Cerebellar cortex (tissue), 1 donor: ENCODE measurements around the gene CFAP99.
"Not testable (repeated sequence)": the region's sequence is repeated elsewhere in the genome, so short reads cannot be mapped to it uniquely, and the experiment has no call there.

Experiments used
- DNase-seq: peaks from one replicate; pipeline ENCODE4 v3.0.0-alpha.2; 2015; ENCODE audit warnings: low spot score

The CFAP99 gene

DNA sequence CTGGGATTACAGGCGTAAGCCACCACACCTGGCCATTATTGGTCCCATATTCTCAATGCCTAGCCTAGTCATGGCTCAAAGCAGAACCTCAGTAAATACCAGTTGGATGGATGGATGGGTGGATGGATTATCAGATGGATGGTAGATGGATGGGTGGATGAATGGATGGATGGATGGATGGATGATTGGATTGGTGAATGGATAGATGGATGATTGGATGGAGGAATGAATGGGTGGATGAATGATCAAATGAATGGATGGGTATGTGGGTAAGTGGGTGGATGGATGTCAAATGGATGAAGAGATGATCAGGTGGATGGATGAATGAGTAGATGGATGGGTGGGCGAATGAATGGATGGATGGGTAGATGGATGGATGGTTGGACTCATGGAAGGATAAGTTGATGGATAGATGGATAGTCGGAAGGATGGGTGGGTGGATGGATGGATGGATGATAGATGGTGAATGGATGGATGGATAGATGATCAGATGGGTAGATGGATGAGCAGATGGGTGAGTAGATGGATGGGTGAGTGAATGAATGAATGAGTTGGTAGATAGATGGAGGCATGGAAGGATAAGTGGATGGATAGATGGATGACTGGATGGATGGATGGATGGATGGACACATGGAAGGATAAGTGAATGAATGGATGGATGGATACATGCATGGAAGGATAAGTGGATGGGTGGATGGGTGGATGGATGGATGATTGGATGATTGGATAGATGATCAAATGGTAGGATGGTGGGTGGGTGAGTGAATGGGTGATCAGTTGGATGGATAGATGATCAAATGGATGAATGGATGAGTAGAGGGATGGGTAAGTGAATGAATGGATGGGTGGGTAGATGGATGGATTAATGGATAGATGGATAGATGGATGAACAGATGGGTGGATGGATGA, 28.2 kb downstream of the CFAP99 start:
- no peak for DNase-seq

DNA sequence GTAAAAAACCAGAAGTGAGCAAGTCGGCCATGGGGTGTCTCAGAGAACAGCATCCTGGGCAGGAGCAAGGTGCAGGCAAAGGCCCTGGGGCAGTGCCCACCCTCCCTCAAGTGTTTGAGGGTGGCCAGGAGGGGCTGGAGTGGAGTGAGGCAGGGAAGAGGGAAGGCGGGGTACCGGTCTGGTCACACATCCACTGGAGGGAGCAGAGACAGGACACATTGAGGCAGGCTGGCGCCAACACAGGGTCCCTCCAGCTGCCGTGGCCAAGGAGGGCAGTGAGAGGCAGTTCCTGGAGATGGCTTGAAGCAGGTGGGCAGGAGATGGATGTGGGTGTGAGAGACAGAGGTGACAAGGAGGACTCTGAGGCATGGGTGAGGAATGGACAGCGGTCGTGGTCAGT, 29.8 kb downstream of the CFAP99 start:
- DNase-seq, result no peak

DNA sequence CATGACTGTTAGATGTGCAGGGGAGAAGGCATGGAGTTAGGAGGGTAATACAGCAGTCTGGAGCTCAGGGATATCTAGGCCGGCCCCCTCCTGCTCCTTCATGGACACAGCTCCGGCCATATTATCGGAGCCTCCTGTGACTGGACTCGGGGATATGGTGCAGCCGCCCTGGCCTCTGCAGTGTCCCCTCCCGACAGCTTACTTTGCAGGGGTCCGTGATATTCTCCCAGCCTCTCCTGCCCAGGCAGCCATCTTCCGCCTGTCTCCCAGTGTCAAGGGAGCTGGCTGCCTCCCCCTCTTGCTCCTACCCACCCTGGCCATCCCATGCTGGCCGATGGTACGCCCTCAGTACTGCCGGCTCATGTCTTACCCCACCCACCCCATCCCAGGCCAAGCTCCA, 30.3 kb downstream of the CFAP99 start:
- no peak for DNase-seq

DNA sequence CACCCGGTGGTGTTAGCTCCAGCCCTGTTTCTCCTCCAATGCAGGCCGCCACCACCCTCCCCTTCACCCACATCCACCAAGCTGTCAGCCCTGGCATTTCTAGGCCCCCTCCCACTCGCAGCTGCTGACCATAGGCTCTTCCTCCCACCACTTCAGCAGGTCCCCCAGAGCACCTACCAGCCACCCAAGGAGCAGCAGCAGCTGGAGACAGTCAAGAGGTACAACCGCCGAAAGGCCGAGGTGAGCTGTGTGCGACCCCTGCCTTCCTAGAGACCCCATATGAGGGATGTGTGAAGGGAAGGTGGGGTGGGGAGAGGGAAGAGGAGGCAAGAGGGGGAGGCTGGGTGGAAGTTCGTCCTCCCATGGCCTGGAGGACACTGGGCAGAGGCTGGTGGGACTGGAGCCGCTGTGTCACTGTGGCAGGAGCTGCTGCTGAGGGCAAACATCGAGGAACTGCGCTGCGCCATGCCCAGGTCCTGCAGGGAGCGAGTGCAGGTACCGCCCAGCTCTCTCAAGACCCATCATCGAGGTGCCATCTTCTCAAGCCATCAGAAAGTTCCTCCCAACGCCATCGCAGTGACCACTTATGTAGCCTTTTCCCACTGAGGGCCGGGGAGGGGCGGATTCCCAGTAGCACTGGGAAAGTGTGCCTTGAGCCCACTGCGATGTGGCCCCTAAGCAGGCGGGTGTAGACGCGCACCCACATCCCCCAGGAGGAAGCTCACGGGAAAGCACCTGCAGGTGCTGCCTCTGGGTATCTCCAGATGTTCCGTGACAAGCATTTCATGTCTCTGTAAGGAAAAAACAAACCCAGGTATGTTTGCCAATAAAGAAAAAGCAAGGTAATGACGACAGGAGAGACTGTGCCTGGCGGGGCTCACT, 31.0 kb downstream of the CFAP99 start:
- DNase-seq, result no peak

DNA sequence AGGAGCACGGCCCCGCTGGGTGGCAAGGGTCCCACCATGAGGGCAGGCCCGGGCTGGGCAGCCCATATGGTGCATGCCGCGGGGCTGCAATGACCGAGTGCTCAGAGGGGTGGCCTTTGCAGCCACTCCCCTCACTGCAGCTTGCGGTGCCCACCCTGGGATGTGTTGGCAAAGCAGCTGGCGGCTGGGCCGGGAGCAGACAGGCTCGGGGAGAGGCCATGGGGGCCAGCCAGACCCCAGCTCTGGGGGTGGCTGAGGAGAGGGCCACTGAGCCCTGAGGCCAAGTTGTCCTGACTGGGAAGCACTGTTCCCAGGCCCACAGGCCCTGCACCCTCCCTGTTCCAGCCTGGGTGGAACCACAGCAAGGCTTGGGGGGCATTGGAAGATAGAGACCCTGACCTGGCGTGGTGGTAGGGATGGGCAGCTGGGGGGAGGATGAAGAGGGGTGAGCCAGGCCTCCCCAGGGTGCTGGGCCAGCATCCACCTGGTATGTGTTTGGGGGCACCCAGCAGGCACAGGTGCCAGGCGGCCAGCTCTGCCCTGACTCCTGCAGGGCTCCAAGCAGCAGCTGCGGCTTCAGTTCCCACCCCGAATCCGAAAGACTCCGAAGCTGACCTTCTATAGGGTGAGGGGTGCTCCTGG, 31.8 kb downstream of the CFAP99 start:
- no peak for DNase-seq

DNA sequence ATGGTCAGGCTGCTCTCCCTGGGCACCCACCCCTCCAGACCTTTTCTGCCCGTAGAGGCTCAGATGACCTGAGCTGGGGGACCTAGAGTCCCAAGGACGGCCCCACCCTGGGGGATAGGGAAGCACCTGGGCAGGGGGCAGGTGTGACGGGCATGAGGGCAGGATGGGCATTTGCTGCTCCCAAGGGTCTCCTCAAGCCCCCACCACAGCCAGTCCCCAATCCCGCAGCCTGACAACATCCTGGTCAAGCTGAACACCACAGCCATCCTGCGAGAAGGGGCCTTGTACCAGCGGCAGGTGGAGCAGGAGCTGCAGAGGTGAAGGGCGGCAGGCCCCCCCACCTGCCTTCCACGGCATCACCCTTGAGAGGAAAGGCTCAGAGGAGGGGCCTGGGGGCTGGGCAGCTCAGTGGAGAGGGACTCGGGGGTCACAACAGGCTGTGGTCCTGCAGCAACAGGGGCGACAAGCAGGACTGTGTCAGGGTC, 32.3 kb downstream of the CFAP99 start:
- DNase-seq, result no peak

DNA sequence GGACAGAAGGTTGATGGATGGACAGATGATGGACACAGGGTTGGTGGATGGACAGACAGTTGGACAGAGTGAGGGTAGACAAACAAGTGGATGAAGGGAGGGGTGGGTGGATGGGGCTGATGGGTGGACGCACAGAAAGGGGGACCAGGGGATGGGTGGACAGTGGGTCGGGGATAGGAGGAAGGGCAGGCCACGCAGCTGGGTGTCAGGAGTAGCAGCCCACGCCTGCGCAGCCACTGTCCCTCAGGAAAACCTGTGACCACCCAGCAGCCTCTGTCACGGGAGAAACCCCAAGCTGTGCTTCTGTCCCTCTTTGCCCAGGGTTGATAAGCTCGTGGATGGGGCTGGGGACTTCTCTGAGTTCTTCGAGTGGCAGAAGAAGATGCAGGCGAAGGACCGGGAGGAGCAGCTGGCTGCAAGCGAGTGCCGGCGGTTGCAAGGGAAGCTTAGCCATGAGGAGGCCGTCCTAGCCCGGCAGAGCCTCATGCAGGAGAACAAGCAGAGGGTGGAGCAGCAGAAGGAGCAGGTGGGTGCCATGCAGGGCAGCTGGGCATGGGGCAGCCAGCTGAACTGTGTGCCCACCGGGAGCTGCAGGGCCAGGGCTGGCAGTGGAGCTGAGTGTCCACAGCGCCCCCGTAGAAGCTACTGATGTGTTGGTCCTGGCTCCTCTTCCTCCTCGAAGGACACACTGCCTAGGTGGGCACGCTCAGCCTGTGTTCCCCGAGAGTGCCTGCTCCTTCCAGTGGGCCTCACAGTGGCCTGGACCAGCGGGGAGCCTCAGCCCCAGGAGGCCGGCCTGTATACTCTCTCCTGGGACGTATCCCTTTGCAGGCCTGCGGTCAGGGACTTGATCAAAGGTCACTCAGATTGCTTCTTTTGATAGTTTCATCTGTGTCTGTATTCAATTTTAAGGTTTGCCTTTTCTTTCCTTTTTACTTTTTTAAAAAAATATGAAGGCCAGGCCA, 33.3 kb downstream of the CFAP99 start:
- no peak for DNase-seq

DNA sequence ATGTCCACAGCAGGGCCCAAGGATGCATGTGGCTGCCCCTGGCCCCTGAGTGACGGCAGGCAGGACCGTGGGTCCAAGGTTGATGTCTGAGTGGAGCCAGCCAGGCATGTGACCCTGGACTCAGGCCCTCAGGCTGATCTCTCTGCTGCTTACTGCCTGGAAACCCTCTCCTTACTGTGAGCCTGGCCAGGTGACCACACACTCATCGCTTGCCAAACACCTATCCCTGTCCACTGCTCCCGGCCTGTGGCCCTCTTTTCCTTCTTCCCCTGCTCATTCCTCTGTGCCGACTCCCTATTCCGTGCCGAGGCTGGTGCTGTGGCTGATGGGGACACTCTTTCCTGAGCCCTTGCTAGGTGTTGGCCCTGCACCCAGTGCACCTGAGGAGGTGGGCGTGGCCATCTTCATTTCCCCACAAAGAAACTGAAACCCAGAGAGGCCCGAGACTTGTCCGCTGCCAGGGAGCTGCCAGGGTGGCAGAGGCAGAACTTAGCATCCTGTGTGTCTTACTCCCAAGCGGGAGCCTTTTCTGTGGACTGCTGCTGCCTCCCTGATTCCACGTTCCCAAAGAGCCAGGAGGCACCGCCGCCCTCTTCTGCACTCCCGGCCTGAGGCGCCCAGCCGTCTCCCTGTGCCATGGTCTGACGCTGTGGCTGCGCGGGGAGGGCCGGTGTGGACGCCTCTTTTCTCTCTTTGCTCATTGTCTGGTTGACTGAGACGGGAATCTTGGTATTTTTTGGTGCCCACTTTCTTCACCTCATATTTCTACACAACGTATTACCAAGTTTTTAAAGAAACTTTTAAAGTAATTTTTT, 38.9 kb downstream of the CFAP99 start:
- no peak for DNase-seq

DNA sequence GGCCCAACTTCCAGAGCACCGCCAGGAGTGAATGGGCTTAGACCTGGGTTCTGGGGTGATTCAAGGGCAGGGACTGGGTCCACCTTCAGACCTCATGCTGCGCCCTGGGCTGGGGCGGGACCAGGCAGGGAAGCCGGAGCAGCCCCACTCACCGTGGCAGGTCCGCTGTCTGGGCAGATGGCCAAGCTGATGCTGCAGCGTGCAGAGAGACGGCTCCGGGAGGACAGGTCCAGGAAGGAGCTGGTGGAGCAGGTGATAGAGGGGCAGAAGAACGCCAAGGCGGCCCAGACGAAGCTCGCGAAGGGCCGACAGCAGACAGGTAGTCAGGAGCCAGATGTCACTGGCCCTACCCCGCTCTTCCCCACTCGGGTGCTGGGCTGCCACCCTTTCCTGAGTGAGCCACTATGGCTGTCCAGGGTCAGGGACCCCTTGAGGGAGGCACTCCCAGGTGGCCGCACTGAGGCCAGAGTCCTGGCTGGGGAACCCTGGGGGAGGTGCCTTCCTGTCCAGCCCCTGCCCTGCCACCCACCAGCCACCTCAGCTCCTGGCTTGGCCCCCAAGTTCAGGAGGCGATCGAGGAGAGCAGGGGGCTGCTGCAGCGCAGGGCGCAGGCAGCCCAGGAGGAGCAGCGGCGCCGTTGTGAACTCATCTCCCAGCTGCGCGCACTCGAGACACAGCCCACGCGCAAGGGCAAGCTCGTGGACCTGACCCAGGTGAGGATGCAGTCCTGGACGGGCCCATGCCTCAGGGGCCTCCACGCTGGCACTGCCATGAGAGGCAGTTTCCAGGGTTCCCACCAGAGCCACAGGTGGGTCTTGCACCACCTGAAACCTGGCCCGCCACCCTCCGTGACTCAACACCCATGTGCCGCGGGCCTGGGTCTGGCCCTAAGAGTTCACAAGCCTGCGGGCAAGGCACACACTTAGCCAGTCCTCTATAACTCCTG, 40.1 kb downstream of the CFAP99 start:
- no peak for DNase-seq

DNA sequence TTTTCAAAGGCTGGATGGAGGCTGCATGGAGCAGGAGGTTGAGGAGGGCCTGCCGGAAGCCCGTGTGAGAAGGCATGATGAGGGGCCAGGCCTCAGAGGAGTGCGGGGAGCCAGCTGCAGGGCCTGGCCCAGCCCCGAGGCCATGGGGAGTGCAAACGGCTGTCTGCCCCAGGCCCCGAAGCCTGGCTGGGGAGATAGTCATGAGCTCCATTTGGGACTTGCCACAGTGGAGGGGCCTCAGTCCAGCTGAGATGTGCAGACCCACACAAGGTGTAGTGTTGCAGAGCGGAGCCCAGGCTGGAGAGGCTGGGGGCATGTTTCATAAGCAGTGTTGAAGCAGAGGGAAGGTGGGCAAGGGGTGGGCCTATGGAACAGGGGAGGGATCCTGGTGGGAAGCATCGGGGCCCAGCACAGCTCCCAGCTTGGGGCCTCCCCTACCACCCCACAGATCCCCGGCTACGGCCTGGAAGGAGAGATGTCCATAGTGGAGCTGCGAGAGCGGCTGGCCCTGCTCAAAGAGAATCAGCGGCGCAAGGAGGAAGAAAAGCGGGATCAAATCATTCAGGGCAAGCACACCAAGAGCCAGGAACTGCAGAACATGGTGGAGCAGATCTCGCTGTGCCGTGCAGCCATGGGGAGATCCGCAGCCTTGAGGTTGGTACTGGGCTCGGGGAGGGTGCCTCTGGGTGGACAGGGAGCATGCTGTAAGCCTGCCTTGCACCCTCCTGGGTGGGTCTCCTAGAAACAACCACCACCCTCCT, 41.0 kb downstream of the CFAP99 start:
- no peak for DNase-seq

DNA sequence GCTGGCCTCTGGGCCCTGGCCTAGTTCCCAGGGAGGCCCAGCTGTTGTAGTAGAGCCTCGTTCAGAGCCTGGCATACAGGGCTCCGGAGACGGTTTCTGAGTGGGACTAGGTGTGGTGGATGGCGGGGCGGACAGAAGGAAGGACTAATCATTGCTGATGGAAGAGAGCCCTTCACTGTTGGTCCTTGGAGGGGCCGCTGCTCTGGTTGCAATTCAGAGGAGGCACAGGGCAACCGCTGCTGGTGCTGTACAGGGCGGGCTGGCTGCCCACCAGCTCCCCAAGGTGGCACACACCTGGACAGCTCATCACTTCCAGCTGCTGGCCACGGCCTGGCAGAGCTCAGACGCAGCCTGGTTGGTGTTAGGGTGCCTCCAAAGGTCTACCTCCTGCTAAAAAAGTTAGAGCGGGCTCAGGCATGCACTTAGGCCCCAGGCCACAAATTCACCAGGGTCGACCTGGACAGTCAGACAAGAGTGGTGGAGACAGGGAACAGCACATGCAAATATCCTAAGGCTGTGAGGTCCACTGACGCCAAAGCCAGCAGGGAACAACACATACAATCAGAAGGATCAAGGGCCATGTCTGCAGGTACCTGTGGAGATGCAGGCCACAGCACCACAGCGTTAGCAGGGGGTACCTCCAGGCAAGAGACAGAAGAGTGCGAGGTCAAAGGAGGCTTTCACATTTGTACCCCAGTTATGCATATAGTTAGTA, 42.6 kb downstream of the CFAP99 start:
- DNase-seq, result no peak

DNA sequence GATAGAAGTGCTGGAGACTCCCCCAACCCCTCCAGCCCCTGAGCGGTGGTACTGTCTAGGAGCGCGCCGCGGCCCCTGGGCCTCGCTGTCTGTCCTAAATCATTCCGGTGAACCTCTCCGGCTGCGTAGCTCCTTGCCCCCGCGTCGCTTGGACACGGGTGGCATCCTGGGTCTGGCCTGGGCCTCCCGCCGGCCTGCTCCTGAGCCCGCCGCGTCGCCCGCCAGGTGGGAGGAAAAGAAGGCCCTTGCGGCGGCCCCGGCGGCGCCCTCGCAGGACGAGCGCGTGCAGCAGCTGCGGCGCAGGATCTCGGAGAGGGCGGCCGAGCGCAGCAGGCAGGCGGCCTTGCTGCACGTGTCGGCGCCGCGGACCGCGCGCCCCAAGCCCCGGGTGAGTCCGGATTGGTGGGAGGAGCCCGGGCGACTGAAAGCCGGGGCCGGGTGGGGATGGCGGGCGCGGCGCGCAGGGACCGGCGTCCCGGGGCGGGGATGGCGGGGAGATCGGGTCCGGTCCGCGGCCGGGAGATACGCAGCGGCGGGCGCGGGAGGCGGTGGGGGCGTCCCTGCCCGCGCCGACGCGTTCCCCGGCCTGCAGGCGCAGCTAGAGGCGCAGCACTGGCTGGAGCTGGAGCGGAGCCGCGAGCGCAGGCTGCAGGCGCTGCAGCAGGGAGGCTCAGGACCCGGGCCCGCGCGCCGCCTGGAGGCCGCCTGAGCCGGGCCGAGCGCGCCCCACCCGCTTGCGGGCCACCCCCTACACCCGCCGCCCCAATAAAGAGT, 43.6 kb downstream of the CFAP99 start:
- DNase-seq, result peak; percentile 65

DNA sequence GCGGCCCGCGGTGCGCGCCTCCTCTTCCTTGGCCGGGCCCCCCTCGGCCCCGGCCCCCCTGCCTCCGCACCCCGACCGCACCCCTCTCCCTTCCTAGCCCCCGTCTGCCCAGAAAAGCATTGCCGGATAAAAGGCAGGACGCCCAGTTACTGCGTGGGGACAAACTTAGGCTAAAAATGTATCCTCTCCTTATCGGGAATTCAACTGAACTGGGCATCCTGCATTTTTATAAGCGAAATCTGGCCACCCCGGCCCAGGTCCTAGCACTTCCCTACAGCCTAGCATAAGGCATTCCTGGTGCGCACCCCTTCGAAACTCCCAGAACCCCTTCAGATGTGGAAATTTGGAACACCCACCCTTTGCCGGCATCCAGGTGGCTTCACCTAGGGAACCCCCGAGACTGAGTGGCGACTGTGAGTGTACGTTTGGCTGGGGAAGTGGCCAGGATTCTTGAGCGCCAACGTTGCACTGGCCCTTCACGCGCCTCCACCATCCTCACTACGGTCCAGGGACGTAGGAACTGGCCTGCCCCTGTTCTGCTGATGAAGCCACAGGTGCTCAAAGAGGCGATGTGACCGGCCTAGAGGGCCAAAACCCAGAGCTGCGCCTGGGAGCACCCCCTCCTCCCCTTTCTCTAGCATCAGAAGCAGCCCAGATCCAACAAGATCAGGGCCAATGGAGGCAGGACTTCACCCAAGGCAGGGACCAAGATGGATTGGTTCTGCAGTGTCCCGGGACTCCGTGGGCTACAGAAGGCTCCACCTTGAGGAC, 44.4 kb downstream of the CFAP99 start:
- peak; percentile 29 for DNase-seq

DNA sequence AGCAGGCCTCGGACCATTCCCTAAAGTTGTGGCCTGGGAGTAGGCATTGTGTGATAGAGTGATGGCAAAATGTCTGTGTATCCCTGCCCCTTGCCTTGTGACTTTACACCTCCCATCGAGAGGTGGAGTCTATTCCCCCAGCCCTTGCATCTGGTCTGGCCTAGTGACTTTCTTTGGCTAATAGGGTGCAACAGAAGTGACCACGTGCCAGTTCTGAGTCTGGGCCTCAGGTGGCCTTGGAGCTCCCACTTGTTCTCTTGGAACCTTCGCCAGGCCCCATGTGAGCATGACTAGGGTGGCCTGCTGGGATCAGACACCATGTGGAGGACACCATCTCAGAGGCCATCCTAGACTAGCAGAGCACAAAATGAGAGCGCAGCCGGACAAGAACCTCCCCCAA, 46.3 kb downstream of the CFAP99 start:
- DNase-seq, result no peak

DNA sequence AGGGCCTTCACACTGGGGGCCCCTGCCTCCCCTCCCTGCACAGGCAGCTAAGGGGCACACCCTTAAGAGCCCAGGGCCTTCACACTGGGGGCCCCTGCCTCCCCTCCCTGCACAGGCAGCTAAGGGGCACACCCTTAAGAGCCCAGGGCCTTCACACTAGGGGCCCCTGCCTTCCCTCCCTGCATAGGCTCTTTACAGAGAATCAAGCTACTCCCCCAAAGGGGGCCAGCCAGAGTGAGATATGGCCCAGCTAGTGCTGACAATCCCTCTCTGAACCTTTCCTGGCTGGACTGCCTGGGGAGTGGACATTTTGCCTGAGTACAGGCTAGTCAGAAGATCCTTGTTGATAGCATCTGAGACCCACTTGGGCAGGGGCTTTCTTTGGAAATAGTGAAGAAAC, 46.8 kb downstream of the CFAP99 start:
- DNase-seq, result not testable (repeated sequence)
